Stimulated activated CD8-positive, alpha-beta memory T cell treated with anti-CD3 and anti-CD28 coated beads, Interleukin-4, amount 100 ng/mL, for 1 hour (primary cell): Measurements from ENCODE around the gene TRPC4AP.

Experiments
- DNase-seq, 2 donors: peaks; one replicate each; pipeline ENCODE4 v3.0.0-alpha.2; 2020; ENCODE audit warnings: low read depth in 2 of 2, low spot score in 1 of 2

TRPC4AP gene

DNA sequence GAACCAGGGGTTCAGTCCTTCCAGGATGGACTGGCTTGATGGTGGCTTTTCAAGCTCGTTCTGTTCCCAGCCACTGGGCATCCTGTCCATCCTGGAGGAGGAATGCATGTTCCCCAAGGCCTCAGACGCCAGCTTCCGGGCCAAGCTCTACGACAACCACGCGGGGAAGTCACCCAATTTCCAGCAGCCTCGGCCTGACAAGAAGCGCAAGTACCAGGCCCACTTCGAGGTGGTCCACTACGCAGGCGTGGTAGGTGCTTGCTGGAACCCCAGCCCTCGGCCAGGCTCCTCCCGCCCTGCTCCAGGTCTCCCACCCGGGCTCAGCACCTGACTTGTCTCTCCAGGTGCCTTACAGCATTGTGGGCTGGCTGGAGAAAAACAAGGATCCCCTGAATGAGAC is 102.9 kb downstream of the TRPC4AP start:
- DNase-seq: no peak

DNA sequence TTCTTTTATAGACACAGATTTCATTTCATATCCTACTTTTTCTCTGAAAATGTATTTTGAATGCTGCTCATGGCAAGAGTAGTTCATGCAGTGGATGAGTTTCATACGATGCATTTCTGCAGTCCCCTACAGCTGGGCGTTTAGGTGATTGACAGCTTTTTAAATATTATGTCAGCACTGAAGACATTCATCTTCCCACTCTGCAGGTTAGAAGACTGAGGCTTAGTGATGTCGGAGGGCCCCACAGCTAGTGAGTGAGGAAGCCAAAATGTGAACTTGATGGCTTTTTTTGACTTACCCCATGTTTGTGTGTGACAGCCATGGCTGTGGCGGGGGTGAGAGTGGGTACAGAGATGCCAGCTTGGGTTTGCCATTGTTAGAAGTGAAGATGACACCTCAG is 103.5 kb downstream of the TRPC4AP start:
- DNase-seq: no peak

DNA sequence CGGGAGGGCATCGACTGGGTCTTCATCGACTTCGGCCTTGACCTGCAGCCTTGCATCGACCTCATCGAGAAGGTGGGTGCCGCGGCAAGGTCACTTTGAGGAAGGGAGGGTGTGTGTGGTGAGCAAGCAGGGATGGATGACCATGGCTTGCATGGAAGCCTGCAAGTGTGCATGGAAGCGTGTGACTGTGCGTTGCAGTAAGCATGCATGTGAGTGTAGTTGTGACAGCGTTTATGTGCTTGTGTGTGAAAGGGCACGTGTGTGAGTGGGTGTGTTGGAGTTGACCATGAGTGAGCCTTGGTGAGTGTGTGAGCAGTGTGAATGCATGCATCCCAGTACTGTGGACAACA is 104.4 kb downstream of the TRPC4AP start:
- no peak for DNase-seq

DNA sequence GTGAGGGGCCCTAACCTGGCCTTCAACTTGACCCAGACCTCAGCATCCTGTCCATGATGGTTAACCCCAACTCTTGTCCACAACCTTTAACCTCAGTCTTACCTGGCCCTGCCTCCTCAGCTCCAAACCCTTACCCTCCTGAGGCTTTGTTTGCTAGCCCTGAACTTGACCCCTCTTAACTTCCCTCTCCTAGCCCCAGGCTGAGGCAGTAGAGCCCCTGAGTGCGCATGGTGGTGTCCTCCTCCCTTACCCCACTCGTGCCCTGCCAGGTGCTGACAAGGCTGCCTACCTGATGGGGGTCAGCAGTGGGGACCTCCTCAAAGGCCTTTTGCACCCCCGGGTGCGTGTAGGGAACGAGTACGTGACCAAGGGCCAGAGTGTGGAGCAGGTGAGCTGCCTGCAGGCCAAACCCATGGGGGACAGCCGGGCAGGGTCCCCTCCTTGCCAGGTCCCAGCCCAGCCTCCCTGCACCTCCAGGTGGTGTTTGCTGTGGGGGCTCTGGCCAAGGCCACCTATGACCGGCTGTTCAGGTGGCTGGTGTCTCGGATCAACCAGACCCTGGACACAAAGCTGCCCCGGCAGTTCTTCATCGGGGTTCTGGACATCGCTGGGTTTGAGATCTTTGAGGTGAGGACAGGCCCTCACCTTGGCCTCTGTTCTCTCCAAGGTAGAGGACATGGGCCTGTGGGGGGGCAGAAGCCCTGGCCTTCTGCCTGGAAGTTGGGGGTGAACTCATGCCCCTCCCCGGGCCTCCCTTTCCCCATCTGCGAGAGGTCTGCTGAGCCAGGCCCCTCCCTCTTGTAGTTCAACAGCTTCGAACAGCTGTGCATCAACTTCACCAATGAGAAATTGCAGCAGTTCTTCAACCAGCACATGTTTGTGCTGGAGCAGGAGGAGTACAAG is 105.1 kb downstream of the TRPC4AP start:
- DNase-seq: no peak

DNA sequence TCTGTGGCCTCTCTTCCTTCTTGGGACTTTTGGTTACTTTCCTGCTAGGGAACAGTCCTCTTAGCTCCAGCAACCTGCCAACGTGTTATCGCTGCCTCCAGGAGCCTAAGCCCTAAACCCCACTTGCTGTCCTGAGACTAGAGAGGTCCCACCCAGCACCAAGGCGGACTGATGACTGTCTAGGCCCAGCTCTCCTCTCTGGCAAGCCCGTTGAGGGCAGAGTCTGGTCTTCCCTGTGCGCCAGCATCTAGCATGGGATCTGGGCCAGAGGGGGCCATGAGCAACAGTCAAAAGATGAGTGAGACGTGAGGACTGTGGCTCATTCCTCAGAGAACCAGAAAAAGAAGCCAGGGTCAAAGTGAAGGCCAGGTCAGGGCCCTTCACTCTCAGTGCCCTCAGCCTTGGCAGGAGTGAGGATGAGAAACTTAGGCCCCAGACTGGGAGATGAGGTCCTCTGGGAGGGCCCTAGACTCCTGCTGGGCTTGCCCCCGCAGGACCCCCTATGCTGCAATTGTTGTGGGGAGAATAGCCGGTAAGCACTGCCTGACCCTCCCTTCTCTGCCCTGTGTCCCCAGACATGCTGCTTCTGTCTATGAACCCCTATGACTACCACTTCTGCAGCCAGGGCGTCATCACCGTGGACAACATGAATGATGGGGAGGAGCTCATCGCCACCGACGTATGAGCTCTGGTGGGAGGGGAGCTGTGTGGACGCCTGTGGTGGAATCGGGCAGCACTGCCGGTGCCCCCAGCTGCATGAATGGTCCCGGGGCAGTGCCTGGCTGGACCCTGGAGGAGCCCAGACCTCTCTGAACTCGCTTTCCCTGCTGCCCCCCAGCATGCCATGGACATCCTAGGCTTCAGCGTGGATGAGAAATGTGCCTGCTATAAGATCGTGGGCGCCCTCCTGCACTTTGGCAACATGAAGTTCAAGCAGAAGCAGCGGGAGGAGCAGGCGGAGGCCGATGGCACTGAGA is 106.0 kb downstream of the TRPC4AP start:
- no peak for DNase-seq

DNA sequence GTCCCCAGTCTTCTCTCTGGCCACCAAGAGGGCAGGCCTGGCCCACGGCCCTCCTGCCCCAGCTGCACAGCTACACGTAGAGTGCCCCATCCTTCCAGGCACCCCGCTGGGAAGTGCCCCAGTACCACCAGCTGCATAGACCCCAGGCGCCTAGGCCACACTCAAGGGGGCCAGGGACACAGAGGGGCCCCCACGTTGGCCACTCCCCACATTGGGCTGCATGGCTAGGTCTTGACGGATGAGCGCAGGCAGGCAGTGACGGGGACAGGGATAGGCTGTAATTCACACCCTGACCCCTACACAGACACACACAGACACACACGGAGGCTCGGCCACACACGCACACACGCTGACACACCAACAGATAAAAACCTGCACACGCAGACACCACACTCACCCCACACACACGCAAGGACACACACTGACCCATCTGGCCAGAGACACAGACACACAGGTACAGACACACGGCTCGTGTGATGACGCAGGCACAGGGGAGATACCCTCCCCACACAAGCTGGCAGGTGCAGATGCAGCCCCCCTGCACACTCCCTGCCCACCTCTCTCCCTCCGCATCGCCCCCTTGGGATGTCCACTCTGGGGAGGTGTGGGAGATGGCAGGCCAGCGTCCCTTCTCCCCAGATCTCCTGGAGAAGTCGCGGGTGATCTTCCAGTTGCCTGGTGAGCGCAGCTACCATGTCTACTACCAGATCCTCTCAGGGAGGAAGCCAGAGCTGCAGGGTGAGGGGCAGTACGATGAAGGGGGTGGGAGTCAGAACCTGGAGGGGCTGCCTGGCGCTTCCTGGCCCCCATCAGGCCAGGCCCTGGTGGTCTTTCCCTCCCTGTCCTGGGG is 106.9 kb downstream of the TRPC4AP start:
- DNase-seq: no peak

DNA sequence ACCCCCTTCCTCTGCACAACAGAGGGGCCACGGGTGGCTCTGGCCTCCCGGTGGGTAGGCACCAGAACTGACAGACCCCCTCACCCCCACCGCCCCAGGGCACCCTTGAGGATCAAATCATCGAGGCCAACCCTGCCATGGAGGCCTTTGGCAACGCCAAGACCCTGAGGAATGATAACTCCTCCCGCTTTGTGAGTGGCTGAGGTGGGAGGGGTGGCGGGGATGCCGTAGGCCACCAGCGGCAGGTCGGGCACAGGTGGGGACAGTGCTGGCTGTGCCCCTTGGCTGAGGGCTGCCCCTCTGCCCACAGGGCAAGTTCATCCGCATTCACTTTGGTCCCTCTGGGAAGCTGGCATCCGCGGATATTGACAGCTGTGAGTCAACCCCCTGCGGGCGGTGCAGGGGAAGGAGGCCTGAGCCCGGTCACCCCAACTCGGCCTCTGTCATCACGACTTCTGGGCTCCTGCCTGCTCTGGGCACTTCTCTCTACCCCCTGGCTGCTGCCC is 107.8 kb downstream of the TRPC4AP start:
- no peak for DNase-seq

DNA sequence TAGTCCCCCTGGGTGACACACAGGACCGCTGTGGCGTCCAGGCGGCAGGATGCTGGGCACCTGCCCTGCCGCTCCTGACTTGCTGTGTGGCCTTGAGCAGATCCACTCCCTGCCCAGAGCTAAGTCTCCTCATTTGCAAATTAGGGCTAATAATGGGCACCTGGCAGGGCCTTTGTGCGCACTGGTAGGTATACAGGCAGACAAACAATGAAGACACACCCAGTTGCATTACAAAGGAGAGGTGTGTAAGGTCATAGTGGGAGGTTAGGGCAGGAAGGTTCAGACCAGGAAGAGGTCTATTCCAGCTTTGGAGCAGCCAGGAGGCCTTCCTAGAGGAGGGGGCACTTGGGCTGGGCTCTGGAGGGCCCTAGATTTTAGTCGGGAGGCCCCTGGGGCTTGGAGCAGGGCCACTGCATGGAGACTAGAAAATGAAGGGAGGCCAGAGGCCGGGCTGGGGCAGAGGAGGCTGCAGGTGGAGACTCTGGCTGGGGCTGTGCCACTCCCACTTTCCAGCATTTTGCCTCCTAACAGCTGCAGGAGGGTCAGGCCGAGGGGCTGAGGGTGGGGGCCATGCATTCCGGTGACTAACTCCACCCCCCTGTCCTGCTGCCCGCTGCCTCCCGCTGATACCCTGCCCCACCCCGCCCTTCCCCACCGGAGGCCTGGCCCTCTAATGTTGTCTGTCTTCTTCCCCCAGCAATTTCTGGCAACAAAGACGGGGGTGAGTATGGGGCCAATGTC is 108.4 kb downstream of the TRPC4AP start:
- no peak for DNase-seq

DNA sequence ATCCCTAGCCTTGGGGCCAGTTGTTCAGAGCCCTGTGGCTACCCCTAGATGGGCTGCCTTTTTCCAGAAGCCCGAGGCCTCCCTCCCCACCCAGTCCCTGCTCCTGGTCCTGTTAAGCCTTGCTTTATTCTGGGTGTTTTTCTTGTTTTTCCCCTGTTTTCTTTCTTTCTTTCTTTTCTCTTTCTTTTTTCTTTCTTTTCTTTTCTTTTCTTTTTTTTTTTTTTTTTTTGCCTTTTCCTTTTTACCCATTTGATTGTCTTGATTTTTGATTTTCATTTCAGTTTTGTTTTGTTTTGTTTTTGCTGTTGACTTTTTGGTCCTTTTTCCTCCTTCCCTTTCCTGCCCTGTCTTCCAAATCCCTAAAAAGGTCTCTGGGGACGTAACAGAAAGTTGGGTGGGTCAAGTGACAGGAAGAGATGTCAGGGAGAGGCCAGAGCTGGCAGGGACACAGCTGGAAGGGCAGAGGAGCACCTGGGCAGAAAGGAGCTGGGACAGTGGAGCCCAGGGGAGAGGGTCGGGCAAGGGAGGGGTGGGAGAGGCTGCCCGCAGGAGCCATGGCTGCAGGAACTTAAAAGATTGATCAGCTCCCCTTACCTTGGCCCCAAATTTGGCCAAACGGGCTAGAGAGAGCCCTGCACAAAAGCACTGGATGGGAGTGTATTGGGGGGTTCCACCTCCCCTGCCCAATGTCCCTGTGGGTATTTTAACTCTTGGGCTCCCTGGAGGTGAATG is 109.4 kb downstream of the TRPC4AP start:
- DNase-seq: no peak

DNA sequence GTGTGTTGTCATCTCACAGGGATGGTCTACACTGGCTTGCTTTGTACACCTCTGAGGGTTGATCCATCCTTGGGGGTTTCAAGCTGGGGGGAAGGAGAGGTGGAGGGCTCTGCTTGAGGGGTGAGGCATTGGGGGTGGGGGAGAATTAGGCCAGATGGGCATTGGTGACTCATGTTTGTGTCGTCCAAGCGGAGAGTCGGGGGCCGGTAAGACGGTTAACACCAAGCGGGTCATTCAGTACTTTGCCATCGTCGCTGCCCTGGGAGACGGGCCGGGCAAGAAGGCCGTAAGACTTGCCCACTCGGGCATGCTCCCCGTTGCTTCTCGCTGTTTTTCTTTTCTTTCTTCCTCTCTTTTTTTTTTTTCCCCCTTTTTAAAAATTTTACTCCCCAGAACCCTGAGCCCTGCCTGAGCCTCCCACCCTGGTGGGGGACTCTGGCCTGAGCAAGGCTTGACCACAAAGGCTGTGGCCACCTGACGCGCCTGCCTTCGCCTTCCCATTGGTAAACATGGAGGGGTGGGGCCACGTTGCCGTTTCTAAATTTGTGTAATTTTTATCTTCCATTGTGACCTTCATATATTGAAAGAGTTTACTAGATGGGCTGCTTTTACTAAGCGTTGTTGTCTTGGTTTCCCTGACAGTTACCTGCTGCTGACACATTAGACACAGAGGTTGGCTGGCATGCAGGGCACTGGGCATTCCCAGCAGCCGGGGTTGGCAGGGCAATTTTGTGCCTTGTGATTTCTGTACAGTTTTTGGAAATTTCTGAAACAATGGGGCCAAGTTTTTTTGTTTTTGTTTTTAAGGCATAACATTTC is 110.1 kb downstream of the TRPC4AP start:
- DNase-seq: no peak

DNA sequence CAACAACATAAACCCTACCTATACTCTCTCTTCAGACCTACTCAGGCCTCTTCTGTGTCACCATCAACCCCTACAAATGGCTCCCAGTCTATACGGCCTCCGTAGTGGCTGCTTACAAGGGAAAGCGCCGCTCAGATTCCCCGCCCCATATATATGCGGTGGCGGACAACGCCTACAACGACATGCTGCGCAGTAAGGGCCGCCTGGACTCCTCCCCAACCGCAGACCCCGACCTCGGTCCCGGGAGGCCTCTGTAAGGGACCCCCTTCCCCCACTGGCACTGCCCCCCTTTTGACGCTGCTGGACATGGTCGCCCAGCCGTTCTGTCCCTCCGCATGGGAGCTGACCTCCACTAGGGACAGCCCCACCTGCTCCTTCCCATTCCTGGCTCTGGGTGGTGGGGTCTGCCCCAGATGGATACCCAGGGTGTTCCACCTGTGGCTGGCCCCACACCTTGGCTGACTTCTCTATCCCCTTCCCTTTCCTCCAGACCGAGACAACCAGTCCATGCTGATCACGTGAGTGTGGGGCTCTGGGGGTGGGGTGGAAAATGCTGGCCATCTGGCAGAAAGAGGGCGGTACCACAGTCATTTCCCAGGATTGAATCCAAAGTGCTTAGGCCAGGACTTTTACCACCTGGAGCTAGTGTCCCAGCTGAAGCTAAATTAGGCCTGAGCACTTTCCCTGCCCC is 111.9 kb downstream of the TRPC4AP start:
- DNase-seq: no peak

DNA sequence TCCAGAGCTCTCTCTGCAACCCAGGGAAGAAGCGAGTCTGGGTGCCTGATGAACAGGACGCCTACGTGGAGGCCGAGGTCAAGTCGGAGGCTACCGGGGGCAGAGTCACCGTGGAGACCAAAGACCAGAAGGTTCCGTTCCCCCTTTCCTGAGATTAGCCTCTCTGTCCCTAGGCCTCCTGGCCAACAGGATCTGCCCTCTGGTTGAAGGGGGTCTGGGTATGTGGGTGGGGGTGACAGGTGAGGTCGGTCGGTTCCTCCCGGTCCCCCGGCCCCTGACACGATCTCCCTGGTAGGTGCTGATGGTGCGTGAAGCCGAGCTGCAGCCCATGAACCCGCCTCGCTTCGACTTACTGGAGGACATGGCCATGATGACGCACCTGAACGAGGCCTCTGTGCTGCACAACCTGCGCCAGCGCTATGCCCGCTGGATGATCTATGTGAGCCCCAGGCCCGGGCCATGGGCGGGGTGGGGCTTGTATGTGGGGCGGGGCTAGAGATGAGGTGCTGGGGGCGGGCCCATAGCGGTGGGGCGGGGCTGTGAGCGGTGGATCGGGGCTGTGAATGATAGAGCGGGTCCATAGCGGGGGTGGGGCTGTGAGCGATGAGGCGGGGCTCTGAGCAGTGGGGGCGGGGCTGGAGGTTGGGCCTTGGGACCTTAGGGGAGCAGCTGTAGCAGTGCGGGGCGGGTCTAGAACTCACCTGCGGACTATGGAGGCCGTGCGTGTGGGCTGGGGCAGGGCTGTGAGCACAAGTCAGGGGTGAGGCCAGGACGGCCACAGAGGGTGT is 113.0 kb downstream of the TRPC4AP start:
- no peak for DNase-seq

DNA sequence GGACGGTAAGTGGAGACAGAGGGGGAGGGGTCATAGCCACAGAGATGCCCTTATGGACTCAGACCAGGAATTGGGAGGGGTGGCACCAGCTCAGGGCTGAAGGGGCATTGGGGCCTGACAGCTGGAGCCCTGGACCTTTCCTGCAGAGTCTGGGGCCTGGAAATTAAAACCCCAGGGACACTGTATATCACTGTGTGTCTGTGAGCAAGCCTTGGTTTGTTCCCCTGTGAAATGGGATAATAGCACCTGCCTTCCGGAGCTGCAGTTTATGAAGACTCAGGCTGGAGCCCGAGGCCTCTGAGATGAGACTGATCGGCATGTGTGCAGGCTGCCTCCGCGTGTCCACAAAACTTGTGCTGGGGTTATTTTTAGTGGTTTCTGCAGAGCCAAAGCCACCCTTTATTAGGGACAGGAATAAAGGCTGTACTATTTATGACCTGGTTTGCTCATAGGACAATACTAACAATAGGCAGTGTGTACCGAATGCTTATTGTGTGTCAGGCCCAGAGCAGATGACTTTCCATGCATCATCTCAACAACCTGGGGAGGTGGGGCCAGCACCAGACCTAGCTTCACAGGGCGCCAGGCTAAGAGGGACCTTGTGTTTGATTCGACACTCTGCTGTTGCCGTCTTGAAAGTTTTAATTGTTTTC is 114.4 kb downstream of the TRPC4AP start:
- DNase-seq: no peak

DNA sequence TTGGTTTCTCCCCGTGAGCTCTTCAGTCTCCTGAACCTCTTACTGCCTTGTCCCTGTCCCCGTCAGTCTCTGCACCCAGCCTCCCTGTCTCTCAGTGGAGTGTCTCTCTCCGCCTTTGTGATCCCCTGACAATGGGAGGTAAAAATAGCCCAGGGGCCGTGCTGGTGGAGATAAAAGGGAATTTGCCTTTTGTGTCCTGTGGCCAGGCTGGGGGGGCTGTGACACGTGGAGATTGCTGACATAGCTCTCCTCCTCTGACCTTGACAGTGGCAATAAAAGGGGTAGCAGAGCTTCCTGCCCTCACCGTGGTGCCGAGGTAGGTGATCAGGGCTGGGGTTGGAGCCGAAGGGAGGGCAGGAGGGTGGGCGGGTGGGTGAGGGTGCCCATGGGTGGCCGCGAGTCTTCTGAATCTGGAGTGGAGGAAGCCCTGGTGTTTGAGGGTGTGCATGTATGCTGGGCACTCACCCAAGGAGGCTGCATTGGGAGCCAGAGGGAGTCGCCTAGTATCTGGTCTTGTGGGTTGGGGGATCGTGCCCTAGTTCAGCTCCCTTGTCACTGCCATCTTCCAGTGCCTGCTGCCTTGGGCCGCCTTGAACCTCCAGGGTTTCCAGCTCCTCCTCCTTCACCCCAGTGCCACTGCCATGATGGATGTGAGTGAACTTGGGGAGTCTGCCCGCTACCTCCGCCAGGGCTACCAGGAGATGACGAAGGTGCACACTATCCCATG is 115.1 kb downstream of the TRPC4AP start:
- DNase-seq: no peak

DNA sequence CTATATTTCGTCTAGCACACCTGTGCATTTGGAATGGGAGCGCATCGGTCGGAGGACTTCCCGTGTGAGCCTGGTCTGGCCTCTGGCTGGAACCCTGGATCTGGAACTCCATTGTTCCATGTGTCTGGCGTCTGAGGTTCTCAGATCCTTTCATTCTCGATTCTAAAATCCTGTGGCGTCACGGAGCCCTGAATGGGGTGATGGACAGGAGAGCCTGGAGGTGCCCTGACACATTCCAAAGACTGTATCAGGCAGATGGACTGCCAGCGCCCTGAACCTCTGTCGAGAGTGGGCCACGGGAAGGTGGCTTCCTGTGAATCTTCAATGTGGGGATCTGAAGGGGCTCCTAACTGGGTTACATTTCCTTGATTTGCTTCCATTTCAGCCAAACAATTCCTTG is 116.3 kb downstream of the TRPC4AP start:
- DNase-seq: no peak

DNA sequence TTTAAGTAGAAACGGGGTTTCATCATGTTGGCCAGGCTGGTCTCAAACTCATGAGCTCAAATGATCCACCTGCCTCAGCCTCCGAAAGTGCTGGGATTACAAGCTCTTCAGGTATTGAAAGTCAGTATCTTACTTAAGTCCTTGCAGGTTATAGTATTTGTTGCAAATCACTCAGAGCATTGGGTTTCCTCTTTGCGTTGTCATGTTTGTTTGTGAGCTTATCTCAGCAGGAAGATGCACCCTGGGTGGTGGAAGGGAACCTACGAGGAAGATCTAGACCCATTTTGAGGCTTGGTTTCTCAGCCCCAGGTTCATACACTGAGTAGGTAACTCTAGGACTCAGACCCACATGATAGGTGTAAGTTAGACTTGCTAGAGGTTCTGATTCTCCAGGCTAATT is 118.4 kb downstream of the TRPC4AP start:
- DNase-seq: no peak
